SH-SY5Y (cell line): ENCODE results near the gene PCP4.

ENCODE experiments used
- GATA2 ChIP-seq: IDR thresholded peaks from 2 replicates; pipeline ENCODE4 v1.6.1; 2011; ENCODE audit warnings: mild to moderate bottlenecking, low read depth, low read length
- GATA3 ChIP-seq: IDR thresholded peaks from 2 replicates; pipeline ENCODE4 v1.6.1; 2011; ENCODE audit warnings: low read depth, mild to moderate bottlenecking, low read length, moderate library complexity

Gene PCP4

GRCh38 chr21:39851002-39851618 is 16.1 kb upstream of the PCP4 start:
- TF ChIP-seq GATA2 (no peak), GATA3 (no peak)

- no peak for TF ChIP-seq GATA3
- TF ChIP-seq GATA2, result no peak
Measured at GRCh38 chr21:39852021-39852721, 15.1 kb upstream of the PCP4 start.

- no peak for TF ChIP-seq GATA3
- no peak for TF ChIP-seq GATA2
Measured at GRCh38 chr21:39852726-39853500, 14.3 kb upstream of the PCP4 start.

GRCh38 chr21:39854572-39854971 is 12.7 kb upstream of the PCP4 start:
- TF ChIP-seq GATA2 (no peak), GATA3 (no peak)

GRCh38 chr21:39855595-39855994 is 11.6 kb upstream of the PCP4 start:
- TF ChIP-seq GATA3, result no peak
- no peak for TF ChIP-seq GATA2

- no peak for TF ChIP-seq GATA2
- TF ChIP-seq GATA3, result no peak
Measured at GRCh38 chr21:39860600-39860999, 6.6 kb upstream of the PCP4 start.

GRCh38 chr21:39863111-39863510 is 4.1 kb upstream of the PCP4 start:
- TF ChIP-seq GATA2 (no peak), GATA3 (no peak)

GRCh38 chr21:39866093-39866492 is 1.1 kb upstream of the PCP4 start:
- no peak for TF ChIP-seq GATA3
- TF ChIP-seq GATA2, result no peak

- TF ChIP-seq GATA3 (no peak), GATA2 (no peak)
Measured at GRCh38 chr21:39869141-39869818, 2.0 kb downstream of the PCP4 start.

GRCh38 chr21:39873687-39874086 is 6.4 kb downstream of the PCP4 start:
- TF ChIP-seq GATA3 (no peak), GATA2 (no peak)

GRCh38 chr21:39874206-39874605 is 7.0 kb downstream of the PCP4 start:
- TF ChIP-seq GATA2, result no peak
- TF ChIP-seq GATA3, result no peak

GRCh38 chr21:39874759-39875158 is 7.5 kb downstream of the PCP4 start:
- TF ChIP-seq GATA3 (no peak), GATA2 (no peak)

- TF ChIP-seq GATA3, result no peak
- no peak for TF ChIP-seq GATA2
Measured at GRCh38 chr21:39881661-39882060, 14.4 kb downstream of the PCP4 start.

- TF ChIP-seq GATA2, result no peak
- no peak for TF ChIP-seq GATA3
Measured at GRCh38 chr21:39882151-39882838, 15.1 kb downstream of the PCP4 start.
